Measurements from ENCODE around the gene ABCB6. TPM values are rescaled to one million over a fixed set of nuclear protein-coding genes. Genes with fewer than 3 reads are reported as not detected.
A peak's percentile ranks its signal among the peaks of the same experiment; 100 is the strongest.

ABCB6 gene
- total and polyA plus RNA-seq, 10 of the 15 experiments (the other 5 are each of a cell fraction or from before 2014, with no cell fraction given), result 2.3 to 22.1 (median 13.8) TPM

GRCh38 chr2:219249203-219249980 is 30.6 kb upstream of the ABCB6 start (continued):
- TF ChIP-seq ZBTB4 (CRISPR knock-in tag; IDR thresholded peaks at IDR 0.05) (no peak), MLLT1 (IDR thresholded peaks at IDR 0.05) (0 out of 2 replicates have a peak, but pooled peaks have one; percentile 52), LARP7 (IDR thresholded peaks at IDR 0.05) (0 out of 2 replicates have a peak, but pooled peaks have one; percentile 44), FOS (IDR thresholded peaks at IDR 0.05; ENCODE audit: borderline replicate concordance, extremely low read depth, insufficient read length) (no peak), HDGF (IDR thresholded peaks at IDR 0.05) (peak; percentile 53; the same call in 1 of the 2 replicates), MXI1 (IDR thresholded peaks at IDR 0.05; ENCODE audit: low read depth, low read length) (no peak; the same call in 1 of the 2 replicates), SMC3 (IDR thresholded peaks at IDR 0.05; ENCODE audit: borderline replicate concordance, low read length) (no peak), TCF3 (IDR thresholded peaks at IDR 0.05; ENCODE audit: borderline replicate concordance, insufficient read depth, low read depth, low read length) (peak; percentile 65; the same call in 1 of the 2 replicates), MYC (IDR thresholded peaks at IDR 0.05; ENCODE audit: insufficient read depth, insufficient read length, insufficient replicate concordance, low read length, severe bottlenecking) (no peak), WRNIP1 (IDR thresholded peaks at IDR 0.05; ENCODE audit: borderline replicate concordance, low read depth, low read length) (no peak), E2F4 (IDR thresholded peaks at IDR 0.05; ENCODE audit: low read depth, low read length) (no peak), PBX3 (IDR thresholded peaks at IDR 0.05; ENCODE audit: insufficient replicate concordance, low read depth, low read length) (peak; percentile 71), RCOR1 (conservative IDR thresholded peaks at IDR 0.05; ENCODE audit: low read depth, low read length) (no peak), CHD2 (IDR thresholded peaks at IDR 0.05; ENCODE audit: borderline replicate concordance, low read depth, low read length) (peak; percentile 68; the same call in 1 of the 2 replicates), RAD21 (IDR thresholded peaks at IDR 0.05; ENCODE audit: insufficient read depth, low read depth, low read length) (no peak), ZNF622 (IDR thresholded peaks at IDR 0.05) (no peak), GABPA (IDR thresholded peaks at IDR 0.05; ENCODE audit: low read depth) (no peak), SMARCA5 (IDR thresholded peaks at IDR 0.05) (peak; percentile 84; the same call in 1 of the 2 replicates), PML (IDR thresholded peaks at IDR 0.05; ENCODE audit: low read length) (no peak), GATAD2B (conservative IDR thresholded peaks at IDR 0.05; ENCODE audit: low read depth) (peak; percentile 81)
- TF ChIP-seq, protein P1, sequence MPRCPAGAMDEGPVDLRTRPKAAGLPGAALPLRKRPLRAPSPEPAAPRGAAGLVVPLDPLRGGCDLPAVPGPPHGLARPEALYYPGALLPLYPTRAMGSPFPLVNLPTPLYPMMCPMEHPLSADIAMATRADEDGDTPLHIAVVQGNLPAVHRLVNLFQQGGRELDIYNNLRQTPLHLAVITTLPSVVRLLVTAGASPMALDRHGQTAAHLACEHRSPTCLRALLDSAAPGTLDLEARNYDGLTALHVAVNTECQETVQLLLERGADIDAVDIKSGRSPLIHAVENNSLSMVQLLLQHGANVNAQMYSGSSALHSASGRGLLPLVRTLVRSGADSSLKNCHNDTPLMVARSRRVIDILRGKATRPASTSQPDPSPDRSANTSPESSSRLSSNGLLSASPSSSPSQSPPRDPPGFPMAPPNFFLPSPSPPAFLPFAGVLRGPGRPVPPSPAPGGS (IDR thresholded peaks at IDR 0.05; ENCODE audit: borderline replicate concordance, insufficient read depth, low read depth, low read length, poor library complexity, severe bottlenecking), result no peak

Measured in GM12878 (cell line).